OCI-M2 (cell line): ENCODE data around the gene MSI2.

Experiments used
- DNase-seq: peaks from one replicate; lab custom pipeline; 2025; ENCODE audit not compliant: unreplicated experiment; lab: John Stamatoyannopoulos, UW

The MSI2 gene

DNA sequence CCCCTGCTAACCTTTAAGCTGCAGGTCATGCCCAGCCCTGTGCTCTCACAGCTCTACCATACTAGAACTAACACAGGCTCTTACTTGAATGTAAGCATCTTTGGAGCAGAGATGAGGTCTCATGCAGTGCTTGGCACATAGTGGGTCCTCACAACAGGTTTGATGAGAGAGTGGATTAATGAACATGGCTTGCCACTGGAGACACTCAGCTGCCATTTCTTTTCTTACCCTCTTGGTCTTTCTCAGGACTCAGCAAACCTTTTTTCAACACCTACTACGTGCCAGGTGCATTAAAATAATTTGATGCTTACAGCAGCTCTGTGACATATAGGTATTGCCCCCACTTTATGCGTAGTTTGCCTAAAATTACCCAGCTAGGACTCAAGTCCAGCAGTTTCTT, 133.2 kb downstream of the MSI2 start:
- DNase-seq, result no peak

DNA sequence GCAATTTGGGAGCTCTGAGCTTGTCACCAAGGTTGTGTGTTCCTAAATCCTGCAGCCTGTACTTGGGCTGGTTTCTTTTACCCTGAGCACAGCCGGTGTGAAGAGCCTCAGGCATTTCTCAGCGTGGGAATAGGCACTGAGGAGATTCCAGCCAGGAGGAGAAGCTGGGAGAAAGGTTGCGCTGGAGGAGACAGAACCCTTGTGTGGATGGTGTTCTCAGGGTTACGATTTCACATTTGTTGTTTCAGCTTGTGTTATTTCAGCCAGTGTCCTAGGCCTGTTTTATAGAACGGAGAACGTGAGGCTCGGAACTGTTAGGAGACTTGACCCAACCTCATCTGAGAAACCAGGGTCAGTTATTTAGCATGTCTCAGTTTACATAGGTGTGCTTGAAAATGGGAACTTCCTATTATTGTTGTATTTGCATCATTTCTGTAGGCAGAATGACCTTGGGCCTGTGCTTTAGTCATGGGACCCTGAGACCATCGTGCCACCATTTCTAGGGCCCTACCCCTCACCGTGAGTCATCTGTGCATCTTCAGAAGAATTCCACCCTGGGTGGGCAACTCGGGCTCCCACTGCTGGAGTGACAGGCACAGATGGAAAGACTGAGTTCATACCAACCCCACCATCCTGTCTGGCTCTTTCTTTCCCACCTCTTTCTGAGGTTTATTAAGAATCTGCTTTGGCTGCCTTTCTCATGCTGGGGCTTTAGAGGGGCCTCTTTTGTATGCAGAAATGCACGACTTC, 134.9 kb downstream of the MSI2 start:
- no peak for DNase-seq

DNA sequence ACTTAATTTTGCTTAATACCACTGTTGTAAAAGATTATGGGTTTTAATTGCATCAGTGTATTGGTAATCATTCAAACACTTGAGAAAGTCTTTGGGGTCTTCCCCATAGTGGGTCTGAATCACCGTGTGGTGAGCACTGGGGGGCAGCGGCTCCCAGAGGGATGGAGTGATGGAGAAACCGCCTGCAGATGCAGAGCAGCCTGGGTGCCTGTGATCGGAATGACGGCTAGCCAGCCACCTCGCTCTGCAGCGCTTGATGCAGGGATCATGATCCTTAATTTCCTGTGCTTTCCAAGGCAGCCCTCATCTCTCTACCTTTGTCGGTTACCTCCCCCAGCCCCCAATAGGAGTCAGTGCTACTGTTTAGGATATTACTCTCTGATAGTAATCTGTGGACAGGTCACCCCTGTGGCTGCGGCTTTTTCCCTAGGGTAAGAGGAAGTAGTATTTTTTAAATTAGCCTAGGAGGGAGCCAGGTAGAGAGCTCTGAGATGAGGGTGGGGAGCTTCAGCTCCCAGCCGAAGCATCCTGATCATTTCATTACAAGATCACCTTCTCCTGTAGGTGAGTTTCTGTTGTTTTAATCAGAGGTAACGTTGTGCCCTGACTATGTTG, 135.6 kb downstream of the MSI2 start:
- DNase-seq, result no peak

DNA sequence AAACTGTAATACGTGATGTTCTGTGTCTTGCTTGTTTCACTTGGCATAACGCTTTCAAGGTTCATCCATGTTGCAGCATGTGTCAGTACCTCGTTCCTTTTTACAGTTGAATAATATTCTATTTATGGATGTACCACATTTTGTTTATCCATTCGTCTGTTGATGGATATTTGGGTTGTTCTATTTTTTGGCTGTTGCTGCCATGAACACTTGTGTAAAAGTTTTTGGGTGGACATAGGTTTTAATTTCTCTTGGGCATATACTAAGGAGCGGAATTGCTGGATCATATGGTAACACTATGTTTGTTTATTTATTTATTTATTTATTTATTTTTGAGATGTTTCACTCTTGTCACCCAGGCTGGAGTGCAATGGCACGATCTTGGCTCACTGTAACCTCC, 137.0 kb downstream of the MSI2 start:
- DNase-seq, result no peak

DNA sequence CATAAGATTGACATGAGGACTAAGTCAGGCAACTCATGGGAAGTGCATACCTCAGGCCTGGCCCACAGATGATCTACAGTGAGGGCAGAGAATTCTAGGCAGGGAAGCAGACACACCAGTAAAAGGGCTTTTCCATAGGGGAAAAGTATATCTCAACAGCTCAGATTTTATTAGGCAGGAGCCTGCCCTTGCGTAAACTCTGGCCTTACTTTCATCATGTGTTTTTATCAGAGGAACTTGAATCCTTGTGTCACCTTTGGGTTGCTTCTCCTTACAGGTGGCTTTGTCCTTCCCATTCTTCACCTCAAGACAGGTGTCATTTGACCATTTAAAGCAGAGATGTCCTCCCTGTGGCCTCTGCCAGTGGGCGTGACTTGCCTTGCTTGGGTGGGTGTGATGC, 138.1 kb downstream of the MSI2 start:
- DNase-seq, result no peak

DNA sequence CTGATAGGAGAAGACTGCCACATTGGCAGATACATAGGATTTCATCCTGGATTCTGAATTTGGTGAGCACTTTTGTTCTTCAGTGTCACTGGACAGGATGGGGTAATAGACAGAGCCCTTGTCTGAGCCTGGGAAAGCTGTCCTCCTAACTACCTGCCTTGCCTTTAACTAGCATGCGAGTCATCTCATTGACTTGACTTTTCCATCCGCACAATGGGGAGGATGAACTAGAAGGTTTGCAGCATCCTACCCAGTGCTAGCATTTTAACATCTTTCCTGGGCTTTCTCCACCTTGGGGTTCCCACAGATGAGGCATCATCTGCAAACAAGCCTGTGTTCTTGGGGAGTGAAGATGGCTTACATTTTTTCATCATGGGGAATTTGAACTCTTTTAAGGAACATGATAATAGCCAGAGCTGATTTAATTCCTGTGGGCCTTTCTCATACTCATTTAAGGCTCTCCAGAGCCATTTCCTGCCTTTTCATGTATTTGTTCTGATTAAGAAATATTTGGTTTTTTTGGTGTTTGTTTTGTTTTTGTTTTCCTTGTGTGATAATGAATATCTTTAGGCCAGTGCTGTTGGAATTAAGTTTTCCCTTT, 139.5 kb downstream of the MSI2 start:
- no peak for DNase-seq

DNA sequence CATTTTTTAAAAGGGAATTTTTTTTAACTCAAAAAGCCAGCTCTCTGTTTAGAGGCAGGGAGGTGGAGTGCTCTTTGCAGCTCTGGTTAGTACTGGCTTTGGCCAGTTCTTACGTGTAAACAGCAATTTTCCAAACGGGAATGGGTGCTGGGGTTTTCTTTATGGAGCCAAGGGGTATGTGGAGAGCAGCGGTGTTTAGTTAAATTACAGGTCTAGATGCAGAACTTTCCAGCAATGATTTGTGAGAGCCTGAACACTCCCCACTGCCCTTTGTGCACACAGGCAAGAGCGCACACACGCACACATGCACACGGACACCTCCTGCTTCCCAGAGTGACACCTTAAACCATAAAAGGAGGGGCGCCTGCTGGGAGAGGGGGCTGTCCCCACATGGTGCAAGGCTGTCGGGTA, 140.2 kb downstream of the MSI2 start:
- DNase-seq, result no peak

DNA sequence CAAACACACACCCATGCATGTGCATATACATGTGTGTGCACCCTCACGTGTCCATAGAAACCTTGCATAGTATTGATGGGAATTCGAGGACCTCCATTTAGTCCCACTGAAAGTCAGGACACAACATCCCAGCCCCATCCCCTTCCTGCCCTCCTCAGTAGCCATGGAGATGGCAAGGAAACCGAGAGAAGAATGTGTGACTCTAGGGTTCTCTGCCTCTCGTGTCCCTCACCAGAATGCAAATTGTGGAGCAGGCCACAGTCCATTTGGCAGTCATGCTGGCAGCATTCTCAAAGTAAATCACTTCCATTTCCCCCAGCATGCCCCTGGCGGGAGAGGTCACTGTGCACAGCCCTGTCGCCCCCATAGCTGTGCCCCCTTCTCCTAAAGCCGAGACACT, 141.1 kb downstream of the MSI2 start:
- DNase-seq, result no peak

DNA sequence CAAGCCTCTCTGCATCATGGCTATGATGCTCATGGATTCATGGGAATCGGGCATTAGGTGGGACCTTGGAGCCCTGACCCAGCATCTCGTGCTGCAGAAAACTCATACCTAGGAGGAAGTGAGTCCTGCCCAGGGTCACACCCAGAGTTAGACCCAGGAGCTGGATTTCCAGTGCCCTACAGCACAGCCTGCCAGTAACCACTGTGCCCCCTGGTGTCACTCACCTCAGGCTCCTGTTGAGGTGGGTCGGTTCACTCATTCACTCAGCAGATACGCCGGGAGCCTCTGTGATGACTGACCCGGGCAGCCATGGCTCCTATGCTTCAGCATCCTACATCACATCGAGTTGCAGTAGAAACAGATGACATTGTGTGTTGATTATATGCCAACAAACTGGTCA, 143.4 kb downstream of the MSI2 start:
- DNase-seq, result no peak

DNA sequence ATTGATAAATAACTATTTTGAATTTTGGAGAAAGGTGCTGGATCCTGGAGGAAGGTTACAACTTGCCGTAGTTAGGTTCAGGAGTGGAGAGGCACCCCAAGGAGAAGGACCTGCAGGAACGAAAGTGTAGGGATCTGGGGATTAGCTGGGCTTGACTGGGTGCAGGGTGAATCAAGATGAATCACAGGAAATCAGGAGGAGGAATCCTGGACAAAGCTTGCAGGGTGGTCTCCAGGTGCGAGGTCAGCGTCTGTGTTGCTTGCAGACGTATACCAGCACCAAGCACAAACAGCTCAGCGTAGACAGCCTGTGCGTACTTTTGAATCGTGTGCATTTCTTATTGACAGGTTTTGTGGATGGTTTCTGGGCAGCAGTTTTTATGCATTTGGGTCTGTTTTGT, 144.3 kb downstream of the MSI2 start:
- DNase-seq, result no peak

DNA sequence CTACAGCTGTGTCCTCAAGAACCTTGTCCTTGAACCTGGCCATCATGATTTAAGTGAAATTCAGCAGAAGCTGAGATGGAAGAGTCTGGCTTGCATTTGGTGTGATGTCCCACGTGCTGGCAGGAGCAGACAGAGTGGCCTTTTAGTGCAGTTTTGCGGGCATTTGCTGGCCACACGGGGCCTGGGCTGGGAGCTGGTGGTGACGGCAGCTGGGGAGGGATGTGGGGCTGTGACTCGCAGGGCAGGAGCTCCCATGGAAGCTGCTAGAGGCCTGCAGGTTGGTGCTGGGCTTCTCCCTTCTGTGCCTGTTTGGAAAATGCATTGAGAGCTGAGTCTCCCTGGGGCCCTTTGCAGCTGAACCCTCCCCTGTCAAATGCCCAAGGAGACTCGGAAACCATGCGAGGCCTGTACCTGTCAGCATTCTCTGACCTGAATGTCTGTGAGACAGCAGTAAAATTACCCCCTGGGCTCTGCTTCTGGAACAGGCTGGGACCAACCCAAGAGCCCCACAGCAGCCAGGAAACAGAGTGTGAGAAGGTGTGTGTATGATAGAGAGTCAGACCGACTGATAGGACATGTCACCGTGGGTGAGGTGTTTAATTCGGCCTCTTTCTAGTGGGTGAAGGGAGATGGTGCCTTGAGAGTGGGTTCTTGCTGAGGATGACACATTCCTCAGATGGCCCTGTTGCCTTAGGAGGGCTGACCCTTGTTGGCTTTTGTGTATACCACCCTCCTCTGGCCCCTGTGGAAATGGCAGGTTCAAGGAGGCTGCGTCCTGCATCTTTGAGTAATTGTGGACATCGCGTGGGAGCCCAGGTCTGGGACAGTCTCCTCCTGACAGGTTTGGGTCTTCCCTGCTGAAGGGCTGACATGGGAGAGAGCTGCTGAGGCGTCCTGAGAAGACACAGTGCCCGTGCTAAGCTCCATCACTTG, 145.5 kb downstream of the MSI2 start:
- no peak for DNase-seq

DNA sequence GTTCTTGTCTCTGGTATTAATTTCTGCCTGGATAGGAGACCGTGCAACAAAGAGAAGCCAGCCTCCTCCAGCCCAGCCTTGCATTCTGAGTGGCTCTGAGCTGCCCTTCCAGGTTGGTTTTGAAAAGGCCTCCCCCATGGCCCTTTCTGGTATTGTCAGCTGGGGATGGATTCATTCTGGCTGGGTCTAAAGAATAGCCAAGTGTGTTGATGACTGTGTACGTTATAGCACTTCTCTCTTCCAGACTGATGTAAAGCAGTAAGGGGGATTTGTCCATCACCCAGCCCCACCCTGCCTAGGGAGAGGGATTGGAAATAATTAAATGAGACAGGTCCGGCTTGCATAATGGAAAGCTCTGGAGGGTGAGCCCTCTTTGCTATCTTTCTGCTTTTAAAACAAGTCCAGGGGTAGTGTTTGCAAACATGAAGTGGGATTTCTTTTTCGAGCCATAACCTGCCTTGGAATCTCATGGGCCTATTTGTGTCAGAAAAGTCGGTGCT, 146.4 kb downstream of the MSI2 start:
- DNase-seq, result no peak

DNA sequence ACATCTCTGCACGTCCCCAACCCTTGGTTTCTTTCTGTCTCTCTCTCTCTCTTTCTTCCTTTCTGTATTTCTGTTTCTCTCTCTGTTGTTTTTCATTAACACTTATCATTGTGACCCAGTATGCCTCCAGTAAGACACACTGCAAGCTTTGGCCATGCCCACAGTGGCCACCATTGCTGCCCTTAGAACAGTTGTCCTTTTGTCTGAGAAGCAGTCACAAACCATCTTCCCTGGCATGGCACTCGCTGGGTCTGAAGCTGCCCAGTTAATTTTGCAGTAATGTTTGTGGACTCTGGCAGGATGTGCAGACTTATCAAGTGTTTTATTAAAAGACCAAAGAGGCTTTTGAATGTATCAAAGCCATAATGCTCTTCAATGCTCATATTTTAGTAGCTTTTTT, 146.9 kb downstream of the MSI2 start:
- no peak for DNase-seq

DNA sequence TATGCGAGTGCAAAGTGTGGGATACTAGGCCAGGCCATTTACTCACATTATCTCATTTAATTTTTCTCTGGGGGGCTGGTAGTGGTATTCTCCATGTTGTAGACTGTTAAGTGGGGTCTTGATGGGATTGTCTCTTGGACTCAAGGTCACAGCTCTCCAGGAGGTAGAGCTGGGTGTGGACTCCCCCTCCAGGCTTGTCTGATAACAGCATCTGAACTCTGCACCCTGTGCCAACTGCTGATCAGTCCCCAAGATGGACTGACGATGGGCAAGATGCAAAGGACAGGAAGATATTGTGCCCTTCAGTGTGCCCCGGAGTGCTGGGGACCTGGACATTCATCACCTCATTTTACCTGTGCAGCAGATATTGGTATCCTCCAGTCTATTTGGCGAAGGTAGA, 147.8 kb downstream of the MSI2 start:
- DNase-seq, result no peak

DNA sequence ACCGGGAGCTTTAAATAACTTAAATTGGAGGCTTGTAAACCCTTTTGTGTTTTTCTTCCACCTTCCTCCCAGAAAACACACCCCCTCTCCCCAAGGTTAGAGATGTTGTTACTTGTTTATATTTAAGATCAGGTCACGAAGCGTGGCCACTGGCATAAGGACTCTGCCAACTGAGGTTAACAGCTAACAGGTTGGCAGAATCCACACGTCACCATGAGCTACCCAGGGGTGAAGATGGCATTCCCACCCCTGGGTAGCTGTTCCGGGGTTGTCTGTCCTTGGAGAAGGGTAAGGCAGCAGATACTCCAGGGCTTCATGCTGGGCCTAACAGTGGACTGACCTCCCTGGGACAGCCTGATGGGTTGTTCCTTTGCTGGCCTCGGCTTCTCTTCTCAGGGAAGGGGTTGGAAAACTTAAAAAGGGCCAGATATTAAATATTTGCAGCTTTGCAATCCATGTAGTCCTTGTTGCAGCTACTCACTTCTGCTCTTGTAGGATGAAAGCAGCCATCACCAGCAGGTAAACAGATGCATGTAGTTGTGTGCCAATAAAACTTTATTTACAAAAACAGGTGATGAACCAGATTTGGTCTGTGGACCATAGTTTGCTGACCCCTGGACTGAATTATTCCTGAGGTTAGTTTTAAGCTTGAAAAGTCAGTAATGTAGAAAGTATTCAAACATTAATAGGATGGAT, 148.6 kb downstream of the MSI2 start:
- no peak for DNase-seq

DNA sequence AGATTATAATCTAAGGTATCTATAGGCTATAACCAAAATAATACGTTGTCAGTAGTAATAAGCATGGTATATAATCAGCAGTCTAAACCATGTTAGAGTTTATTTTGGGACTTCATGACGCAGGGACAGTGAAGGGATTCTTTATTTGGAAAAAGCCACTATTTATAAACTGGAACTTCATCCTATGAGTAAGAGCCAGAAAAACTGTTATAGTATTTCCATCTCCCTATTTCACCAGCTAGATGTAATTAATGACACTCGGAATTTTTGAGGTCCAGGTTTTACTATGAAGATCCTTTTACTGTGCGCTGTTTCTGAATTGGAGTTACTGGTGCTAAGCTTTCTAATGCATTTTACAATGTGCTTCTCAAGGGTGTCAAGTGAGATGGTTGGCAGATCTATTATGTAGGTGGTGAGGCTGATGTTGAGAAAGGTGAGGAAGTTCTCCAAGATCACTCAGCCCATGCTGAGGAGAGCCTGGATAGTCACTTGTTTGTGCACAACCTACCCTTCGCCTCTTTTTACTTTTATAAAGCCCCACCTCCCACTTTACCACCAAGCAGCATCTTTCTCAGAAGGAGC, 149.3 kb downstream of the MSI2 start:
- no peak for DNase-seq

DNA sequence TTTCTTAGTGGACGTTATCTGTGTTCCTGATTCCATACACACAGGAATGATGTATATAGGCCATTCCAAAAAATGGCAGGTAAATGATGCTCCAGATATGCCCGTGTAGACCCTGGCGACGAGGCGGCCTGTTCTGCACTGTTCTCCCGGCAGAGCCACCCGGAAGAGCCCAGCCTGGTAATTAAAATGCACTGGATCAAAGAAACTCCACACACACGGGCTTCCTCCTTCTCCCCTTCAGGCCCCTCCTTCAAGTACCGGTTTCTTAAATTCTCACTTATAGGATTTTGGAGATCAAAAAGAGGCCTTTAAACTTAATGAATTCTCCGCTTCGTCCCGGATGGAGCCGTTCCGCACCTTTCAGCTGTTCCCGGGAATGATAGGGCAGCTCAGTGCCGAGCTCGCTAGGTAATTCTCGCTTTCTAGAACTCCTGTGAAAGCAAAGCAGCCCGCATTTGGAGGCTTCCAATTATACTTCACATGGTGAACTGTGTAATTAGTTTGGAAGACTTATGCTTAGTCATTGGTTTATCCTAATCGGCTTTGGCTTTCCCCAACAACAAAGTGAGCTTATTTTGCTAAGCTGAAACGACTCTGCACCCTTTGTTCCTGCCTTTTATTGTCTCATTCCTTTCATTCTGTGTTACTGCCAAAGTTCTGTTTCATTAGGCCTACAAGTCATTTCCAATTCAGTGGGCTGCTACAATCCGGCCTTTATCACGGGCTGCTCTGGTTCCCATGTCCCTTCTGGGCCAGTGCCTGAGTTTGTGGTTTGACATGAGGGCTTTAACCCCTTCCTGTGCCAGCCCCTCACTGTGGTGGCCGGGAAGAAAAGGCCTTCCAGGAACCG, 150.0 kb downstream of the MSI2 start:
- DNase-seq, result no peak

DNA sequence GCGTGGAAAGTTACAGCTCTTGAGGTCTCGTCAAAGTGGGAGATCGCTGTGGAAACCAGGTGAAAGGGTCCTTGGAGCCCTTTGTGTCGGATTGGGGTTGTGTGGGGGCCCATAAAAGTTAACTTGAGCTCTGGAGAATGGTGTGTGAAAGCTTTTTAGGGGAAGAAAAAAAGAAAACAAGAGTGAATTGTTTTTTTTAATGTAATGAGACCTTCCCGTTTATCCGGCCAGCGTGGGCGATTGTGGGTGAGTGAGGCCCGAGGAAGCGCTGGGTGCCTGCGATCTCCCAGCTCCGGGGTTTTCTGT, 150.6 kb downstream of the MSI2 start:
- no peak for DNase-seq

DNA sequence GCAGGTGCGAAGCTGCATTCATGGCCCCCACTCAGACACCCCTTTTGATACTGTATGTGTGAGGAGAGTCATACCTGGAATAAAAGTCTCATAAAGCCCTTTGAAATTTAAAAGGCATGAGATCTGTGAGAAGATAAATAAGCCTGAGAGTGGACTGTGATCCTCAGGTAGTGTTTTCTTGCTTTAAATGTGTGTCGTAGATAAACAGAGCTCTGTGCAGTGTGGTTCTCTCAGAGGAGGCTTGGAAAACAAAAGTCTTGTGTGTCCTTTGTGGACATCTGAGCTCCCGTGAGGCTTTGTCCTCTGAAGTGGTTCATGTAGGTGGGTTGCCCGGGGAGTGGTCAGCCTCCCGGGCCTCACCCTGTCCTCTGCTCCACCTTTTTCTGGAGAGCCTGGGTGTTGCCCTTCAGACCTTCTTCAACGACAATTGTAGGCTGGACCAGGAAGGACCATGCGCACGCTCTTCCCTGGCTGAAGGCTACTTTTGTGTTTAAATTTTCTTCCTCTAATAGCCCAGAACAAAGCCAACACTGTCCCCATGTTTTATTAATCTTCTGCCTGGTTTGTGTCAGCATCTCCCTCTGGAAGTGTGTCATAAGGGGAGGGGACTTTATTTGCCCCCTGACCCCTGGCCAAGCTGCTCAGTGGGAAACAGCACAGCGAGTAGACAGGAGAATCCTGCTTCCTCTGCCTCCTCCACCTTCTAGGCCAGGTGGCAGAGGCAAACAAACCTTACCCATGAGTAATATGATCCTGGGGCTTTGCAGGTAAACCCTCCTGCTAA, 151.2 kb downstream of the MSI2 start:
- no peak for DNase-seq
